NCI-H1105 (cell line): ENCODE results near the gene MASP1.

Experiments used
- DNase-seq: peaks from one replicate; lab custom pipeline; 2025; lab: John Stamatoyannopoulos, UW

The MASP1 gene

GRCh38 chr3:187293516-187294430 lies 2.2 kb upstream of the MASP1 start:
- no peak for DNase-seq

- DNase-seq, result no peak
These were observed 1.3 kb upstream of the MASP1 start for GRCh38 chr3:187292631-187293515.

GRCh38 chr3:187292181-187292580 lies 644 bp upstream of the MASP1 start:
- no peak for DNase-seq

GRCh38 chr3:187291001-187291511 lies 481 bp downstream of the MASP1 start:
- DNase-seq, result no peak

- no peak for DNase-seq
These were observed 1.0 kb downstream of the MASP1 start for GRCh38 chr3:187290503-187290902.

- no peak for DNase-seq
These were observed 2.5 kb downstream of the MASP1 start for GRCh38 chr3:187288855-187289605.

GRCh38 chr3:187288131-187288854 lies 3.2 kb downstream of the MASP1 start:
- DNase-seq, result no peak

- DNase-seq, result no peak
These were observed 4.3 kb downstream of the MASP1 start for GRCh38 chr3:187287256-187287655.

- DNase-seq, result no peak
These were observed 5.0 kb downstream of the MASP1 start for GRCh38 chr3:187286467-187287059.

GRCh38 chr3:187281191-187281714 lies 10.3 kb downstream of the MASP1 start:
- no peak for DNase-seq

- DNase-seq, result no peak
These were observed 10.9 kb downstream of the MASP1 start for GRCh38 chr3:187280644-187281043.

GRCh38 chr3:187277129-187277462 lies 14.4 kb downstream of the MASP1 start:
- no peak for DNase-seq

- no peak for DNase-seq
These were observed 15.0 kb downstream of the MASP1 start for GRCh38 chr3:187276397-187277128.

GRCh38 chr3:187274977-187275338 lies 16.6 kb downstream of the MASP1 start:
- DNase-seq, result no peak

GRCh38 chr3:187274315-187274976 lies 17.1 kb downstream of the MASP1 start:
- DNase-seq, result no peak

GRCh38 chr3:187271582-187271981 lies 20.0 kb downstream of the MASP1 start:
- no peak for DNase-seq

GRCh38 chr3:187269486-187269885 lies 22.1 kb downstream of the MASP1 start:
- no peak for DNase-seq

GRCh38 chr3:187267306-187267705 lies 24.2 kb downstream of the MASP1 start:
- no peak for DNase-seq

- no peak for DNase-seq
These were observed 24.8 kb downstream of the MASP1 start for GRCh38 chr3:187266691-187267090.
